Sigmoid colon (tissue), 7 donors: ENCODE measurements around the gene SINHCAF. TPM values are rescaled to one million over a fixed set of nuclear protein-coding genes. Genes with fewer than 3 reads are reported as not detected.
A peak's percentile ranks its signal among the peaks of the same experiment; 100 is the strongest.

Experiments
- DNase-seq: peaks from one replicate; pipeline ENCODE4 v3.0.0-alpha.2; 2019
- H3K27ac ChIP-seq, 4 donors: fragments of 200-600 bp; sonication (generic); one replicate each; pipeline ENCODE4 v1.5.1; 2016 to 2019; ENCODE audit warnings: mild to moderate bottlenecking in 1 of 4
- H3K27me3 ChIP-seq, 3 donors: fragments of 200-600 bp; sonication (generic); one replicate each; pipeline ENCODE4 v1.5.1; 2019; ENCODE audit warnings: mild to moderate bottlenecking in 1 of 3
- H3K36me3 ChIP-seq, 4 donors: fragments of 200-600 bp; sonication (generic); one replicate each; pipeline ENCODE4 v1.5.1; 2016 to 2019
- H3K4me1 ChIP-seq, 4 donors: fragments of 200-600 bp; sonication (generic); one replicate each; pipeline ENCODE4 v1.5.1; 2017 to 2019
- H3K4me3 ChIP-seq, 4 donors: fragments of 200-600 bp; sonication (generic); one replicate each; pipeline ENCODE4 v1.5.1; 2017 to 2019; ENCODE audit warnings: mild to moderate bottlenecking in 2 of 4, moderate library complexity in 1 of 4
- H3K9me3 ChIP-seq, 4 donors: fragments of 200-600 bp in 3 of 4; sonication (generic) in 3 of 4; one replicate each; pipeline versions ENCODE4 v1.5.1 to v1.6.1; 2013 to 2019
- EP300 ChIP-seq, 4 donors: sonication (generic); formaldehyde crosslinking; IDR thresholded peaks; one replicate each; pipeline ENCODE4 v1.6.1; 2017; ENCODE audit warnings: antibody characterized with exemption in 4 of 4
- POLR2A ChIP-seq, 2 donors: fragments of 450-650 bp; IDR thresholded peaks; one replicate each; pipeline ENCODE4 v1.6.1; 2016; ENCODE audit warnings: antibody characterized with exemption in 2 of 2, mild to moderate bottlenecking in 2 of 2, moderate library complexity in 2 of 2
- POLR2AphosphoS5 ChIP-seq, 4 donors: sonication (generic); formaldehyde crosslinking; IDR thresholded peaks; one replicate each; pipeline ENCODE4 v1.6.1; 2017; ENCODE audit warnings: antibody characterized with exemption in 4 of 4
- WGBS, 2 donors: extraction: QIAGEN DNeasy Blood & Tissue Kit; methylation state at CpG; one replicate each; pipeline ENCODE4 v1.1.7; 2013; 5-methylcytosine and 5-hydroxymethylcytosine counted together
- intact Hi-C: fragments of 100-400 bp; cut with DNase I; formaldehyde crosslinking; loops from one replicate; pipeline ENCODE4 v1.15.1; 2023
- polyA plus RNA-seq, 3 donors: library from polyadenylated mRNA; stranded (reverse); fragments of 200-250 nt; gene quantifications; one replicate each; pipeline ENCODE4 v1.2.3, GENCODE V29; 2013
- total RNA-seq, 4 donors: library from RNA; depleted of rRNA; stranded (reverse); fragments of >200 nt; gene quantifications; one replicate each; pipeline ENCODE4 v1.1.0, GENCODE V29; 2016
- TF ChIP-seq, protein P1 (sequence below), 4 experiments: fragments of 450-650 bp in 3 of 4; fragments of 200-600 bp in 1 of 4; IDR thresholded peaks; one replicate each; pipeline ENCODE4 v1.5.1; 2016 to 2019; ENCODE audit warnings: antibody characterized with exemption in 4 of 4, mild to moderate bottlenecking in 3 of 4, moderate library complexity in 2 of 4
- donor health status: healthy with polysubstance abuse.
- donor health status: Bipolar disorder and iron deficiency.
- donor health status: healthy.

SINHCAF gene
- total and polyA plus RNA-seq, 7 donors, result 31.1 to 68.4 (median 51.7) TPM

DNA sequence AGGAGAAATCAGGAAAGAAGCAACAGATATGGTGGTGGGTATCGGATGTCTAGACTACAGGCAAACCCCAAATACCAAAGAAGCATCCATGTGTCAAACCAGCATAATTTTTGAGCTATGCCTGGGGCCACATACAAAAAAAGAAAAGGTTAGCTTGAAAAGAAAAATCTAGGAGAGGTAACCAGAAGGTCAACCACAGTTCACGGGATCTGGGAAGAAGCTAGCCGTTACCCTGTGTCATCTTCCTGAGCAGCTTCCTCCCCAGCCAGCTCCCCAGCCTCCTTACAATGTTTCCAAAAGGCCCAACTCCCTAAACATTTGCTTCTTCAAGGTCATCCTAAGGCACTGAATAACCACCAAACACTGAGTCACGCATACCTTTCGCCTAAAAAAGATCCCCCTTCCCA is 3.1 kb downstream of the SINHCAF start:
- no peak for DNase-seq
- Histone ChIP-seq H3K27ac (peak overlapping the region; percentile 90 to 96 (median 94)), H3K27me3 (no peaks in the 10 kb centered on the region), H3K9me3 (no peaks in the 10 kb centered on the region), H3K4me3 (peak overlapping the region; percentile 71 to 88 (median 75)), H3K36me3 (no peaks in the 10 kb centered on the region), H3K4me1 (peaks cover 0 to 33% (median 25%) of the 10 kb centered on the region in 4 donors)
- intact Hi-C loops, result loop anchor here (5.0 kb wide), 2 partner anchors 46 to 784 kb away; partner anchors contain the start of gene BICD1
- TF ChIP-seq EP300 (IDR thresholded peaks at IDR 0.05) (no peak), POLR2AphosphoS5 (IDR thresholded peaks at IDR 0.05) (no peak), POLR2A (IDR thresholded peaks at IDR 0.05) (no peak)
- TF ChIP-seq, protein P1, sequence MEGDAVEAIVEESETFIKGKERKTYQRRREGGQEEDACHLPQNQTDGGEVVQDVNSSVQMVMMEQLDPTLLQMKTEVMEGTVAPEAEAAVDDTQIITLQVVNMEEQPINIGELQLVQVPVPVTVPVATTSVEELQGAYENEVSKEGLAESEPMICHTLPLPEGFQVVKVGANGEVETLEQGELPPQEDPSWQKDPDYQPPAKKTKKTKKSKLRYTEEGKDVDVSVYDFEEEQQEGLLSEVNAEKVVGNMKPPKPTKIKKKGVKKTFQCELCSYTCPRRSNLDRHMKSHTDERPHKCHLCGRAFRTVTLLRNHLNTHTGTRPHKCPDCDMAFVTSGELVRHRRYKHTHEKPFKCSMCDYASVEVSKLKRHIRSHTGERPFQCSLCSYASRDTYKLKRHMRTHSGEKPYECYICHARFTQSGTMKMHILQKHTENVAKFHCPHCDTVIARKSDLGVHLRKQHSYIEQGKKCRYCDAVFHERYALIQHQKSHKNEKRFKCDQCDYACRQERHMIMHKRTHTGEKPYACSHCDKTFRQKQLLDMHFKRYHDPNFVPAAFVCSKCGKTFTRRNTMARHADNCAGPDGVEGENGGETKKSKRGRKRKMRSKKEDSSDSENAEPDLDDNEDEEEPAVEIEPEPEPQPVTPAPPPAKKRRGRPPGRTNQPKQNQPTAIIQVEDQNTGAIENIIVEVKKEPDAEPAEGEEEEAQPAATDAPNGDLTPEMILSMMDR (IDR thresholded peaks at IDR 0.05), result no peak
- WGBS, 2 donors, result 34 to 49% methylated on average over 5 of the region's 5 CpGs

DNA sequence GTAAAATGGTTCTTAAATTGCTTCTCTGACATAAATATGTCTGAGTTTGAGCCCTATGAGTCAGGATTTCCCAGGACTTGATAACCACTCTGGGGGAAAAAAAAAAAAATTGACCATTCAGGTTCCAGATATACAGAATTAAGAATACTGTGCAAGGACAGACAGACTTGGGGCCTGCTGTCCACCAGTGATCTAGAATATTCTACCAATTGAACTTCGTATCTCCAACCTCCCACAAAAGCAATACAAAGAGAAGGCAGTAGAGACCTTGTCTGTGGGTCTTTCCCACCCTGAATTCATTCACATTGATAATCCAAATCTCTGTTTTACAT is 4.1 kb downstream of the SINHCAF start:
- no peak for TF ChIP-seq EP300 (IDR thresholded peaks at IDR 0.05)
- no peak for TF ChIP-seq POLR2A (IDR thresholded peaks at IDR 0.05)
- TF ChIP-seq POLR2AphosphoS5 (IDR thresholded peaks at IDR 0.05), result no peak
- TF ChIP-seq, protein P1 (IDR thresholded peaks at IDR 0.05), result no peak
- intact Hi-C loops, result loop anchor here (5.0 kb wide), 2 partner anchors 45 to 785 kb away; partner anchors contain the start of gene BICD1
- WGBS, 2 donors, result 81 to 92% methylated on average over 1 of the region's 1 CpG
- H3K4me1 ChIP-seq, result peaks cover 0 to 38% (median 26%) of the 10 kb centered on the region in 4 donors
- no peak for DNase-seq
- H3K4me3 ChIP-seq, result no peak overlapping the region
- H3K36me3 ChIP-seq, result no peaks in the 10 kb centered on the region
- no peaks in the 10 kb centered on the region for H3K27me3 ChIP-seq
- no peak overlapping the region for H3K27ac ChIP-seq
- H3K9me3 ChIP-seq, result no peaks in the 10 kb centered on the region

DNA sequence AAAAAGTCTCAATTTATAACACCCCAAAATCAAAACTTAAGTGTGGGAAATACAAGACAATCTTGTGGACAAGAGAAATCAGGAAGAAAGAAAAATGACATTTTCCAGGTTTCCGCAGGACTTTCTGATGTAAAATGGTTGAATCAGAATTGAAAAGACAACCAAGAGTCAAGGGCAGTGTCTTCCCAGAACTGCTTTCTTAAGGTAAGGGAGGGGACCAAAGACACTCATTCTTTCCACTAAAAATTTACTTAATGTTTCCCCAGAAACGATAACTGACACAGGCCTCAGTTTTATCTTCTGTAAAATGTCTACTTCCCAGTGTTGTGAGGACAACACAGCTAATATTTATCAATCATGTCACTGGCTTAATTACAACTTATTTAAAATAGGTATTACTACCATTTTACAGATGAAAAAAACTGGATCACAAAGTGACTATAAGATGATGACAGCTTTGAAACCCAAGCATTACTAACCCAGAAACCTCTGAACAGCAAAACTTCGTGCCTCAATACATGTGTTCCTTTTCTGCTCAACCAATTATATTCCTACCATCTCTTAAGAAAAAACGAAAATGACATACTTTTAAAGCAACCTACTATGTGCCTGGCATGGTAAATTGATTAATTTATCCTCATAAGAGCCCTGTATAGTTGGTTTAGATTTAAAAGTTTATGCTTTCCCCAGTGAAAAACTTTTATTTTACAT is 4.6 kb downstream of the SINHCAF start:
- TF ChIP-seq EP300 (IDR thresholded peaks at IDR 0.05), result no peak
- intact Hi-C loops, result loop anchor here (5.0 kb wide), 2 partner anchors 44 to 786 kb away; partner anchors contain the start of gene BICD1
- H3K27ac ChIP-seq, result peak overlapping the region in 1 of 4 donors; percentile 0

DNA sequence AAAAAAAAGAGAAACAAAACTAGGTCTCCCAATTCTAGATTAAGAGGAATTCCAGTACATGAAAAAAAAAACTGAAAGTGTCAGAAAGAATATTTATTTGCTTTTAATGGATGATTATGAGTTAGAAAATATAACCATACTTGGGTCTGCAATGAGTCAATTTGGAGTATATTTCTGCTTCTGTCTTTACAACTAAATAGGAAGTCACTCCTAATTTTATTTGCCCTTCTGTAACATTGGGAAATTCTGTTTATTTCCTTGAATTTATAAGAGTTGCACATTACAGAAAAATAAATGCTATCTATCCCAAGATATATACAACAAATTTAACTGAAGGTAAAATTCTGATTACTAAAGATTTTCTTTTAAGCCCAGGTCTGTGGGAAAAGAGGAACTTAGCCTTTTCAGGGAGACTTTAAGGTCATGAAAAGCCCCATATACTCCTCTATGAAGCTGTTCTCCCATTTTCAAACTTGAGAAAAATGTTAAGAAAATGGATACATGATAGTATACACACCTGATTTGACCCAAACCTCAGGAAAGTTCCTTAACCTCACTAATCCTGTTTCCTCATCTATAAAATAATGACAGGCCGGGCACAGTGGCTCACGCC is 7.2 kb downstream of the SINHCAF start:
- peak overlapping the region in 2 of 4 donors; percentile 48 to 55 for H3K27ac ChIP-seq
- no peaks in the 10 kb centered on the region for H3K27me3 ChIP-seq
- no peaks in the 10 kb centered on the region for H3K9me3 ChIP-seq
- intact Hi-C loops, result no loop called here
- DNase-seq, result no peak
- no peak overlapping the region for H3K4me3 ChIP-seq
- peaks cover 0 to 43% (median 31%) of the 10 kb centered on the region in 4 donors for H3K4me1 ChIP-seq
- no peak for TF ChIP-seq POLR2AphosphoS5 (IDR thresholded peaks at IDR 0.05)
- TF ChIP-seq EP300 (IDR thresholded peaks at IDR 0.05), result no peak
- WGBS, 2 donors, result 66 to 82% methylated on average over 2 of the region's 2 CpGs
- H3K36me3 ChIP-seq, result no peaks in the 10 kb centered on the region

More for the DNA sequence above, 4.6 kb downstream of the SINHCAF start:
- no peaks in the 10 kb centered on the region for H3K9me3 ChIP-seq
- no peaks in the 10 kb centered on the region for H3K27me3 ChIP-seq
- WGBS, 2 donors, result 63 to 66% methylated on average over 4 of the region's 4 CpGs
- DNase-seq, result no peak
- no peak overlapping the region for H3K4me3 ChIP-seq
- H3K4me1 ChIP-seq, result peaks cover 0 to 35% (median 26%) of the 10 kb centered on the region in 4 donors
- no peaks in the 10 kb centered on the region for H3K36me3 ChIP-seq

DNA sequence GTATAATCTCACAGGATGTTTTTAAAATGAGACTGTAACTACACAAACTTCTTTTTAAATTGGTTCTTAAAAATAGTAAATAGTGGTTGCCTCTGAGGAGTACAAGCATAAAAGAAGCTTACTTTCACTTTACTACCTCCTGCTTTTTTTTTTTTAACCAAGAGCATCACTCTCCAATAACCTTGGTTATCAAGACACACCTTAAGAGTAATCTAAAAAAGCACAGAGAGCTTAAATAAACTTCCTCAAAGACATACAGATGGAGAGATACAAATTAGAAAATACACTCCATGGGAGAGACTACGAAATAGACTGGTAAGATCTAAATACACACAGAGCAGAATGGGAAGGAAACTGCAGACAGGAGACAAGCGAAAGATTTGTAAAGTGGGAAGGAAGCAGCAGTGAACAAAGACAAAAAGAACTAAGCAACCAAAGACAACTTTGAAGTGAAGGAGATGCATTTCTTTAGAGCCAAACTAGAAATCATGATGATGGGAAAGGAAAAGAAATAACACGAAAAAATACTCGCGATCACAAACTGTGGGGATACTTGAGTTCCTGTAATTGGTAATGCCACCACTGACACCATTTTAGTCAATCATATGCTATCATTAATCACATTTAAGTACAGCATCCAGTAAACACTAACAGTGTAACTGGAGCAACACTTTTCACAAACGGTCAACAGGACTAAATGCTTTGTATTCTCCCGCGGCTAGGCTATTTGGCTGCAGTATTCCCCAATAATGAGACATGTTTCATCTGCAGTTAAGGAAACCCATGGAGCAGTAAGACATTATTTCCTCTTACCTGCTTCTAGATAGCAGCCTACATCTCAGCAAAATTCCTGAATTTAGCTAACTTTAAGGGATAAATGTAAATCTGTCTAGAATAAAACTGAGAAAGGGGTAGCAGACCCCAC is 8.2 kb downstream of the SINHCAF start:
- intact Hi-C loops, result no loop called here
- no peak for DNase-seq
- peak overlapping the region; percentile 32 to 55 (median 42) for H3K27ac ChIP-seq
- H3K4me1 ChIP-seq, result peaks cover 0 to 42% (median 30%) of the 10 kb centered on the region in 4 donors
- H3K36me3 ChIP-seq, result no peaks in the 10 kb centered on the region
- no peaks in the 10 kb centered on the region for H3K9me3 ChIP-seq
- no peak for TF ChIP-seq EP300 (IDR thresholded peaks at IDR 0.05)
- TF ChIP-seq, protein P1 (IDR thresholded peaks at IDR 0.05), result no peak
- no peak for TF ChIP-seq POLR2AphosphoS5 (IDR thresholded peaks at IDR 0.05)
- no peak for TF ChIP-seq POLR2A (IDR thresholded peaks at IDR 0.05)
- H3K4me3 ChIP-seq, result peak overlapping the region in 3 of 4 donors; percentile 30 to 33 (median 31)
- 18 to 31% methylated on average over 8 of the region's 8 CpGs for WGBS, 2 donors
- no peaks in the 10 kb centered on the region for H3K27me3 ChIP-seq
